Keratinocyte (primary cell): ENCODE measurements around the gene RTP1. TPM values are rescaled to one million over a fixed set of nuclear protein-coding genes. Genes with fewer than 3 reads are reported as not detected.

Source experiments
- DNase-seq: peaks from one replicate; pipeline ENCODE4 v3.0.0-alpha.2; 2011; ENCODE audit warnings: low read depth, missing footprints, low spot score
- FAIRE-seq: peaks from 2 replicates; lab custom pipeline; 2011; peaks lifted over from hg19 to GRCh38; lab: Jason Lieb, UNC
- H2AFZ ChIP-seq: 2 replicates; pipeline ENCODE4 v1.6.0; 2012; ENCODE audit warnings: low read length, control low read depth, inconsistent platforms; ENCODE audit not compliant: control insufficient read depth
- H3K27ac ChIP-seq: 2 replicates; pipeline ENCODE4 v1.5.1; 2011; ENCODE audit warnings: low read length; ENCODE audit not compliant: control insufficient read depth, insufficient read depth
- H3K27me3 ChIP-seq: 3 replicates; pipeline ENCODE4 v1.6.0; 2011; ENCODE audit warnings: low read length; ENCODE audit not compliant: control insufficient read depth, insufficient read depth; ENCODE audit errors: extremely low read depth
- H3K36me3 ChIP-seq, 2 experiments: 2 replicates in 1 of 2; 3 replicates in 1 of 2; pipeline ENCODE4 v1.5.1; 2011; ENCODE audit warnings: low read length in 2 of 2, mild to moderate bottlenecking in 1 of 2; ENCODE audit not compliant: control insufficient read depth in 2 of 2, insufficient read depth in 2 of 2; ENCODE audit errors: extremely low read depth in 1 of 2
- H3K4me1 ChIP-seq: 3 replicates; pipeline ENCODE4 v1.5.1; 2011; ENCODE audit warnings: low read length; ENCODE audit not compliant: control insufficient read depth, insufficient read depth; ENCODE audit errors: extremely low read depth
- H3K4me2 ChIP-seq: 3 replicates; pipeline ENCODE4 v1.6.0; 2011; ENCODE audit warnings: low read depth, low read length; ENCODE audit not compliant: control insufficient read depth, insufficient read depth; ENCODE audit errors: extremely low read depth
- H3K4me3 ChIP-seq, 3 experiments: fragments of 200-600 bp in 1 of 3; sonication (generic) in 1 of 3; 2 replicates in 2 of 3; 3 replicates in 1 of 3; pipeline ENCODE4 v1.5.1; 2011 to 2016; ENCODE audit warnings: low read length in 3 of 3, mild to moderate bottlenecking in 3 of 3, control low read depth in 2 of 3, inconsistent platforms in 1 of 3, low read depth in 1 of 3, mixed read lengths in 1 of 3, mixed run types in 1 of 3, moderate library complexity in 1 of 3; ENCODE audit not compliant: control insufficient read depth in 2 of 3, insufficient read depth in 2 of 3; ENCODE audit errors: extremely low read depth in 1 of 3
- H3K79me2 ChIP-seq: 2 replicates; pipeline ENCODE4 v1.6.0; 2012; ENCODE audit warnings: low read length; ENCODE audit not compliant: control insufficient read depth, insufficient read depth
- H3K9ac ChIP-seq: 3 replicates; pipeline ENCODE4 v1.6.0; 2011; ENCODE audit warnings: low read length; ENCODE audit not compliant: control insufficient read depth, insufficient read depth; ENCODE audit errors: extremely low read depth
- H3K9me1 ChIP-seq: 3 replicates; pipeline ENCODE4 v1.6.0; 2011; ENCODE audit warnings: low read length; ENCODE audit not compliant: control insufficient read depth, insufficient read depth; ENCODE audit errors: extremely low read depth
- H3K9me3 ChIP-seq: 2 replicates; pipeline ENCODE4 v1.5.1; 2012; ENCODE audit warnings: low read depth, low read length; ENCODE audit not compliant: control insufficient read depth
- H4K20me1 ChIP-seq: 3 replicates; pipeline ENCODE4 v1.6.0; 2011; ENCODE audit warnings: low read length; ENCODE audit not compliant: control insufficient read depth, insufficient read depth; ENCODE audit errors: extremely low read depth
- CTCF ChIP-seq, 3 experiments: IDR thresholded peaks in 1 of 3; conservative IDR thresholded peaks in 1 of 3; optimal IDR thresholded peaks in 1 of 3; 2 replicates in 2 of 3; 3 replicates in 1 of 3; pipeline versions ENCODE3 to v1.5.1; 2011; ENCODE audit warnings: low read length in 3 of 3, mild to moderate bottlenecking in 3 of 3, moderate library complexity in 2 of 3, control low read depth in 1 of 3, inconsistent platforms in 1 of 3; ENCODE audit not compliant: insufficient read depth in 2 of 3; ENCODE audit errors: extremely low read depth in 1 of 3
- EZH2 ChIP-seq: IDR thresholded peaks from one replicate; pipeline ENCODE4 v1.6.1; 2012; ENCODE audit warnings: inconsistent platforms, mild to moderate bottlenecking, low read length, moderate library complexity
- dilution Hi-C: fragments of 300-500 bp; cut with MboI; formaldehyde crosslinking; loops from one replicate; pipeline ENCODE4 v1.7.0; 2020; ENCODE audit warnings: low sequenced_read_pairs; ENCODE audit not compliant: extremely low pct_ligation_motif_present
- polyA plus RNA-seq, 5 experiments: library from polyadenylated mRNA; depleted of rRNA in 3 of 5; stranded (reverse) in 3 of 5; stranded (forward) in 1 of 5; unstranded in 1 of 5; fragments of >200 nt; gene quantifications; 1 replicate in 1 of 5; 2 replicates in 3 of 5; 3 replicates in 1 of 5; pipeline versions ENCODE4 v1.2.1 to v1.2.3, GENCODE V29; 2011 to 2012; ENCODE audit warnings: missing spikeins in 2 of 5, low read depth in 1 of 5, low replicate concordance in 1 of 5

Gene RTP1
- polyA plus RNA-seq, 1 donor (not counting 4 experiments of a cell fraction or from before 2014, with no cell fraction given), result not detected

- H3K27ac ChIP-seq, result no peak overlapping the region
- no peak for FAIRE-seq
- no peaks in the 10 kb centered on the region for H4K20me1 ChIP-seq
- H3K9me3 ChIP-seq, result peaks cover 6% of the 10 kb centered on the region
- no peak overlapping the region for H2AFZ ChIP-seq
- DNase-seq, result no peak
- dilution Hi-C loops, result no loop called here
- no peaks in the 10 kb centered on the region for H3K9me1 ChIP-seq
- no peaks in the 10 kb centered on the region for H3K79me2 ChIP-seq
- peaks cover 2% of the 10 kb centered on the region for H3K27me3 ChIP-seq
- H3K4me1 ChIP-seq, result peaks cover 6% of the 10 kb centered on the region
- no peaks in the 10 kb centered on the region for H3K36me3 ChIP-seq
- no peak overlapping the region for H3K9ac ChIP-seq
- no peak for TF ChIP-seq EZH2
- TF ChIP-seq CTCF (optimal IDR thresholded peaks at IDR 0.05 in 1 of 3, IDR thresholded peaks at IDR 0.05 in 1 of 3, conservative IDR thresholded peaks at IDR 0.05 in 1 of 3; ENCODE audit: extremely low read depth in 1 of 3, insufficient read depth in 2 of 3, low read length in 3 of 3), result no peak
- no peak overlapping the region for H3K4me2 ChIP-seq
- H3K4me3 ChIP-seq, result no peak overlapping the region
These were observed 8.4 kb downstream of the RTP1 start for GRCh38 chr3:187205683-187206082.

GRCh38 chr3:187207062-187207461, 9.8 kb downstream of the RTP1 start:
- no peaks in the 10 kb centered on the region for H3K27me3 ChIP-seq
- no peak overlapping the region for H3K9ac ChIP-seq
- TF ChIP-seq EZH2, result no peak
- TF ChIP-seq CTCF (optimal IDR thresholded peaks at IDR 0.05 in 1 of 3, IDR thresholded peaks at IDR 0.05 in 1 of 3, conservative IDR thresholded peaks at IDR 0.05 in 1 of 3; ENCODE audit: extremely low read depth in 1 of 3, insufficient read depth in 2 of 3, low read length in 3 of 3), result no peak
- no peaks in the 10 kb centered on the region for H3K9me1 ChIP-seq
- no peaks in the 10 kb centered on the region for H3K36me3 ChIP-seq
- H3K4me1 ChIP-seq, result peaks cover 14% of the 10 kb centered on the region
- H3K9me3 ChIP-seq, result peaks cover 6% of the 10 kb centered on the region
- no peak for FAIRE-seq
- no peak overlapping the region for H2AFZ ChIP-seq
- H3K79me2 ChIP-seq, result no peaks in the 10 kb centered on the region
- no peak overlapping the region for H3K27ac ChIP-seq
- H3K4me3 ChIP-seq, result no peak overlapping the region
- H4K20me1 ChIP-seq, result no peaks in the 10 kb centered on the region
- dilution Hi-C loops, result no loop called here
- H3K4me2 ChIP-seq, result no peak overlapping the region
- no peak for DNase-seq
